Epithelial cell of proximal tubule (primary cell): ENCODE measurements around the gene C2CD4D. TPM values are rescaled to one million over a fixed set of nuclear protein-coding genes. Genes with fewer than 3 reads are reported as not detected.
"Not testable (repeated sequence)": the region's sequence is repeated elsewhere in the genome, so short reads cannot be mapped to it uniquely, and the experiment has no call there.

Experiments
- DNase-seq: peaks from one replicate; pipeline ENCODE4 v3.0.0-alpha.2; 2011; ENCODE audit warnings: low read depth
- H3K4me3 ChIP-seq: 2 replicates; pipeline ENCODE4 v1.5.1; 2011; ENCODE audit warnings: low read depth, mild to moderate bottlenecking, low read length
- total RNA-seq: library from RNA; depleted of rRNA; stranded (reverse); fragments of >200 nt; gene quantifications from 2 replicates; pipeline ENCODE4 v1.2.3, GENCODE V29; 2015
- TF ChIP-seq, protein P1 (sequence below): conservative IDR thresholded peaks from 2 replicates; pipeline ENCODE4 v1.5.1; 2012; ENCODE audit warnings: low read depth, mild to moderate bottlenecking, low read length

Gene C2CD4D
- total RNA-seq, 1 donor from 2014 or later = 1.0 TPM

DNA sequence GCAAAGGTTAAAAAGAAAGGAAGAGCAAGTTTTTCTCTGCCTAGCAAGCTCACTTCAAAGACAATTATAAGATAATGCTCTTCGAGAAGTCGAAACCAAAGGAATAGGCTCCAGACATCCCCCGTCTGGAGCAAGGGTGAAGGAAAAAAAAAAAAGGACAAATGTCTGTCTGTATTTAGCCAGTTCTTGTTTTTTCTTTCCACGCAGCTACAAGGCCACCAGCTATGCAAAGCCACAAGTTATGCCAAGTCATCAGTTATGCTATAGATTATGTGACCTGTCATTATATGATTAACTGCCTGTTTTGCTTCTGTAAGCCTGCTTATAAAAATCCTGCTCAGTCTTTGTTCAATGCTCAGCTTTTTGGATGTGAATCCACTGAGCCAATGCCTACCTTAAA lies 16.3 kb upstream of the C2CD4D start:
- TF ChIP-seq, protein P1, sequence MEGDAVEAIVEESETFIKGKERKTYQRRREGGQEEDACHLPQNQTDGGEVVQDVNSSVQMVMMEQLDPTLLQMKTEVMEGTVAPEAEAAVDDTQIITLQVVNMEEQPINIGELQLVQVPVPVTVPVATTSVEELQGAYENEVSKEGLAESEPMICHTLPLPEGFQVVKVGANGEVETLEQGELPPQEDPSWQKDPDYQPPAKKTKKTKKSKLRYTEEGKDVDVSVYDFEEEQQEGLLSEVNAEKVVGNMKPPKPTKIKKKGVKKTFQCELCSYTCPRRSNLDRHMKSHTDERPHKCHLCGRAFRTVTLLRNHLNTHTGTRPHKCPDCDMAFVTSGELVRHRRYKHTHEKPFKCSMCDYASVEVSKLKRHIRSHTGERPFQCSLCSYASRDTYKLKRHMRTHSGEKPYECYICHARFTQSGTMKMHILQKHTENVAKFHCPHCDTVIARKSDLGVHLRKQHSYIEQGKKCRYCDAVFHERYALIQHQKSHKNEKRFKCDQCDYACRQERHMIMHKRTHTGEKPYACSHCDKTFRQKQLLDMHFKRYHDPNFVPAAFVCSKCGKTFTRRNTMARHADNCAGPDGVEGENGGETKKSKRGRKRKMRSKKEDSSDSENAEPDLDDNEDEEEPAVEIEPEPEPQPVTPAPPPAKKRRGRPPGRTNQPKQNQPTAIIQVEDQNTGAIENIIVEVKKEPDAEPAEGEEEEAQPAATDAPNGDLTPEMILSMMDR = no peak
- DNase-seq = no peak

DNA sequence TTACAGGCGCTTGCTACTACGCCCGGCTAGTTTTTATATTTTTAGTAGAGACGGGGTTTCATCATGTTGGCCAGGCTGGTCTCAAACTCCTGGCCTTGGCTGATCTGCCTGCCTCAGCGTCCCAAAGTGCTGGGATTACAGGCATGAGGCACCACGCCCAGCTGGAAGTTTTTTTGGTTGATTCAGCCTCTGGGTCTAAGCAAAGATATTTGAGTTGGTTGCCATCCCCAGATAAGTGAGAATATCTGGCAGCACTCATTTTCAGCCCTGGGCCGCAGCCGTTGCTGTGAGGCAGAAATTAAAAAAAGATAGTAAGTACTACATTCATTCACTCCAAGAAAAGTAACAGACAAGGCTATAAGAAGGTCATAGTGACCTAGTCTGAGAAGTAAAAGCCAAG lies 15.9 kb upstream of the C2CD4D start:
- not testable (repeated sequence) for H3K4me3 ChIP-seq, DNase-seq

More for the DNA sequence above, 16.3 kb upstream of the C2CD4D start:
- H3K4me3 ChIP-seq = no peak overlapping the region

DNA sequence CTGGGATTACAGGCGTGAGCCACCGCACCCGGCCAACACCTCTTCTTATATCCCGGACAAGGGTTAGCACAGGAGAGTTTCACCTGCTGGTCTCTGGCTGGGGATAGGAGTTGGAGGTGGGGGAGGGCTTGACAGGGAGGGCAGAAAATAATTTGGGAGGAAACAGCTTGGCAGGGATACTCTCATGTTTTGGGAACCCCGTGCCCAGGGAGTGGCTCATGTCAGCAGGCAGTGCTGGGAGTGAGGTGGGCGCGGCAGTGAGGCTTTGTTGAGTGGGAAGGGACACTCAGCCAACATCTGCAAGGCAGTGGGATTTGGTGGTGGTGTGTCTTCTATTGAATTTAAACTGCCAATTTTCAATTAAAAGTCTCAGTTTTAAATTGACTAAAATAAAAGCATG lies 15.0 kb upstream of the C2CD4D start:
- TF ChIP-seq, protein P1 = no peak
- no peak for DNase-seq
- no peak overlapping the region for H3K4me3 ChIP-seq

DNA sequence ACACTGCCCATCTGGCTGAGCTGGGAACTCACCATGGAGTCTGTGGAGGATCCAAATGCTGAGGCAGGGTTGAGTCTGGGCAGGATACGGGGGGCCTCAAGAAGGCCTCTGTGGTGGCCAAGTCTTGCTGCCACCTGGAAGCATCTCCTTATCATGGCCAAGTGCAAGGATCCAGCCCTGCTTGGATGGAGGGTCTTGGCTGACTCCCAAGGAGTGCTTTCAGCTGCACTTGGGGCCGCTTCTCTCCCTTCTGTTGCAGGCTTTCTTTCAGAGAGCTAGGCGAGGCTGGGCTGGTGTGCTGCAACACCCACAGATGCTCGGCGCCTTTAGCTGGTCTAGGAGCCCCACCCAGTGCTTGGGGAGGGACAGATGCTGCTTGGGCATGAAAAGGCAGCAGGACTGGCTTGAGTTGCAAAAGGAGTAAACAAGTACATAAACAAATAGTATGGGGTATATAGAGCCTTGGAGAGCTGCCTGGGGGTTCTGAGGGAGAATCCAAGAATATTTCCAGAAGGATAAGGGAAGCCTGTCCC lies 13.9 kb upstream of the C2CD4D start, which contains the start of gene THEM5:
THEM5 (minus strand) TSS at position 302 of the 533 bp plus-strand sequence; CDS start at position 155, 147 bp downstream.
- TF ChIP-seq, protein P1 = no peak
- no peak within 1 kb of the TSS for H3K4me3 ChIP-seq
- DNase-seq = no peak

DNA sequence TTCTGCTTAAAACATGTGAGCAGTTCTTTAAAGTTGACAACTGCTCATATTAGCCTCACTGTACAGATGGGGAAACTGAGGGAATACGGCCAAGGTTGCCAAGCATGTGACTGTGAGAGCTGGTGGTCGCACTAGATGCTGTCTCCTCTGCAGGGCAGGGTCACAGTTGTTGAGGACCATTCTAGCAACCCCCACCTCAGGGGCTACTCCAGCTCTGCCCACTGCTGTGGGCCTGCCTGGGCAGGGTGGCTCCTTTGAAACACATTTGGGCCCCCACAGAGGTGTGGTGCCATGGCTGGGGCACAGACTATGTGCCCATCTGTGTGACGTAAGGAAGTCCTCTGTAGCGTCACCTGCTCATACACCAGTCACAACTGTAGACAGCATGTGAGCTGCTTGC lies 13.1 kb upstream of the C2CD4D start:
- TF ChIP-seq, protein P1 = no peak
- DNase-seq = no peak
- no peak overlapping the region for H3K4me3 ChIP-seq

DNA sequence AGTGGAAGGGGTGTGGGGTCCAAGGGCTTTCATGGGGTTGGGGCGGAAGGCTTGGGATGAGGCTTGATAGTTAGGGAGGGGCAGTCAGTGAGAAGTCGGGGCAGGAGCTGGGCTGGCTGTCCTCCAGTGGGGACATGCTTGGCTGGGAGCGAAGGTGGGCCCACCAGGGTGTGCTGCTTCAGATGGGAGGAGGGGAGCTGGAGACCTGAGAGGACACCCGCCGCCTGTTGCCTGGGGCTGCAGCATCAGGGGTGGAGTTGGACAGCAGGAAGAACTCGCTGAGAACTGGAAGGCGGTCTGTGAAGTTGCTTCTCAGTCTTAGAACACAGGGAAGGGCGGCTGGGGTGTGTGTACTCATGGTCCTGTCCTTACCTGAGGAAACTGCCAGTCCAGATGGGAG lies 12.3 kb upstream of the C2CD4D start:
- H3K4me3 ChIP-seq = no peak overlapping the region
- TF ChIP-seq, protein P1 = no peak
- no peak for DNase-seq

DNA sequence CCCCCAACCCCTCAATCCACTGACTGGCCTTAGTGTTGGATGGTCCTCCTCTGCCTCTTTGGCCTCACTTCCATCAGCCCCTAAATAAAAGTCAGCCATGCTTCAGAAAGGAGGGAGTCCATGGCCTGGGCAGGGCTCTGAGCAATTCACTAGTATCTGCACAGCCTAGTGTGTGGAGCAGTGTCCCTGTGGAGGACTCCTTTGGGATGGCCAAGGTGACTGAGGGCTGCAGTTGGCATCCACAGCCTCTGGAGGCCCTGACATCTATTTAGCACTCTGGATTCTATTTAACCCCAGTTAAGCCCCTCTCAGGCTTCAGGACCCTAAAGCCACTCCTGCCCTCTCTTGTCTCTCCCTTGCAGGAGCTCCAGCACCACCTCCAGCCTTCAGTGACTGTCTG lies 10.3 kb upstream of the C2CD4D start:
- DNase-seq = no peak
- H3K4me3 ChIP-seq = no peak overlapping the region
- TF ChIP-seq, protein P1 = no peak
